ENCODE measurements around the gene SFTPA2.
"Not testable (repeated sequence)": the region's sequence is repeated elsewhere in the genome, so short reads cannot be mapped to it uniquely, and the experiment has no call there.

The SFTPA2 gene

DNA sequence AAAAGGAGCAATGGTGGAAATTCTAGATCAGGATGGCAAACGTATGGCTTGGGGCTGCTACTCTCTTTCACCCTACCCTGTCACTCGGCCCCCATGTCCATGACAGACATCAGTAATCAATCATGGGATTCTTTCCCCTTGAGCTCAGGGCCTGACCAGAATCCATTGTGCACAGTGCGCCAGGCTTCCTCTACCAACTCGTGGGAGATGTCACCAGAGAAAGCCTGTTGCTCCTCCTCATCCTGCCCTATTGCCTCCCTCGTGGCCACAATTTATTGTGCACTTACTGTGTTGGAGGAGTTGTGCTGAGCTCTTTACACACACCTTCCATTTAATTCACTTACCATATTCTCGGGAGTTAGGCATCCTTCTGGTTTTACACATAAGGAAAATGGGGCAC lies 21.9 kb downstream of the SFTPA2 start:
- H2BK120ac ChIP-seq (ENCODE audit: insufficient read depth, low read length, poor library complexity); H3K27me3 ChIP-seq (ENCODE audit: insufficient read depth, low read length); H3K79me1 ChIP-seq (ENCODE audit: low read length); H3K4ac ChIP-seq (ENCODE audit: low read depth, low read length); H4K91ac ChIP-seq (ENCODE audit: low read depth, low read length); H2AK5ac ChIP-seq (ENCODE audit: low read length); H3K9me3 ChIP-seq (ENCODE audit: insufficient read depth, low read depth, low read length); H3K4me3 ChIP-seq (ENCODE audit: low read depth, low read length); H3K9ac ChIP-seq (ENCODE audit: low read length); H4K8ac ChIP-seq (ENCODE audit: low read depth, low read length); H3K79me2 ChIP-seq (ENCODE audit: control insufficient read depth, insufficient read depth, low read length, poor library complexity); H3K4me2 ChIP-seq (ENCODE audit: low read length); H3K4me1 ChIP-seq (ENCODE audit: control insufficient read depth in 1 of 2, insufficient read depth in 2 of 2, low read length in 2 of 2); H3K14ac ChIP-seq (ENCODE audit: low read length); H2AFZ ChIP-seq (ENCODE audit: insufficient read depth, low read length, poor library complexity); H2BK12ac ChIP-seq (ENCODE audit: low read length); H3K27ac ChIP-seq (ENCODE audit: low read depth, low read length); H3K18ac ChIP-seq (ENCODE audit: low read length); DNase-seq; H2BK5ac ChIP-seq (ENCODE audit: low read depth, low read length, poor library complexity); H3K36me3 ChIP-seq (ENCODE audit: control insufficient read depth in 1 of 2, insufficient read depth in 2 of 2, low read length in 2 of 2); H3K23ac ChIP-seq (ENCODE audit: low read length); H4K12ac ChIP-seq (ENCODE audit: low read depth, low read length): not testable (repeated sequence)
- WGBS (ENCODE audit: extremely low coverage, insufficient coverage, insufficient read length): no CpG with 5 or more reads among the region's 6 CpGs

DNA sequence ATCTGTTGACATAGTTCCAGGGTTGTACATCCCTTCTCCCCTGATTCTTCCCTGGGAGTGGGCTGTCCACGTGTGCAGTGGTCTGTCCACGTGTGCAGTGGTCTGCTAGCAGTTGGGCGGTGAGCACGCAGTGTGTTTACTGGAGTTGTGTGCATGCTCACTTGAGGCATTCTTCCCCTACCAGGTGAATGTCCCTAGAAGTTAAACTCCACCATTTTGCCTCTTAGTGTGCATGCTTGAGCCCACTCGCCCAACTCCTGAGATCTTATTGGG lies 26.4 kb downstream of the SFTPA2 start:
- not testable (repeated sequence) for H3K18ac ChIP-seq (ENCODE audit: low read length); H2BK12ac ChIP-seq (ENCODE audit: low read length); H4K12ac ChIP-seq (ENCODE audit: low read depth, low read length); H3K23ac ChIP-seq (ENCODE audit: low read length); H3K27ac ChIP-seq (ENCODE audit: low read depth, low read length); H2AK5ac ChIP-seq (ENCODE audit: low read length); H3K4me3 ChIP-seq (ENCODE audit: low read depth, low read length); H3K36me3 ChIP-seq (ENCODE audit: control insufficient read depth in 1 of 2, insufficient read depth in 2 of 2, low read length in 2 of 2); H2AFZ ChIP-seq (ENCODE audit: insufficient read depth, low read length, poor library complexity); H2BK120ac ChIP-seq (ENCODE audit: insufficient read depth, low read length, poor library complexity); H3K79me1 ChIP-seq (ENCODE audit: low read length); H3K27me3 ChIP-seq (ENCODE audit: insufficient read depth, low read length); H3K4ac ChIP-seq (ENCODE audit: low read depth, low read length); DNase-seq; H2BK5ac ChIP-seq (ENCODE audit: low read depth, low read length, poor library complexity); H4K8ac ChIP-seq (ENCODE audit: low read depth, low read length); H3K79me2 ChIP-seq (ENCODE audit: control insufficient read depth, insufficient read depth, low read length, poor library complexity); H3K9ac ChIP-seq (ENCODE audit: low read length); H4K91ac ChIP-seq (ENCODE audit: low read depth, low read length); H3K9me3 ChIP-seq (ENCODE audit: insufficient read depth, low read depth, low read length); H3K14ac ChIP-seq (ENCODE audit: low read length); H3K4me1 ChIP-seq (ENCODE audit: control insufficient read depth in 1 of 2, insufficient read depth in 2 of 2, low read length in 2 of 2); H3K4me2 ChIP-seq (ENCODE audit: low read length)
- no CpG with 5 or more reads among the region's 5 CpGs for WGBS (ENCODE audit: extremely low coverage, insufficient coverage, insufficient read length)

DNA sequence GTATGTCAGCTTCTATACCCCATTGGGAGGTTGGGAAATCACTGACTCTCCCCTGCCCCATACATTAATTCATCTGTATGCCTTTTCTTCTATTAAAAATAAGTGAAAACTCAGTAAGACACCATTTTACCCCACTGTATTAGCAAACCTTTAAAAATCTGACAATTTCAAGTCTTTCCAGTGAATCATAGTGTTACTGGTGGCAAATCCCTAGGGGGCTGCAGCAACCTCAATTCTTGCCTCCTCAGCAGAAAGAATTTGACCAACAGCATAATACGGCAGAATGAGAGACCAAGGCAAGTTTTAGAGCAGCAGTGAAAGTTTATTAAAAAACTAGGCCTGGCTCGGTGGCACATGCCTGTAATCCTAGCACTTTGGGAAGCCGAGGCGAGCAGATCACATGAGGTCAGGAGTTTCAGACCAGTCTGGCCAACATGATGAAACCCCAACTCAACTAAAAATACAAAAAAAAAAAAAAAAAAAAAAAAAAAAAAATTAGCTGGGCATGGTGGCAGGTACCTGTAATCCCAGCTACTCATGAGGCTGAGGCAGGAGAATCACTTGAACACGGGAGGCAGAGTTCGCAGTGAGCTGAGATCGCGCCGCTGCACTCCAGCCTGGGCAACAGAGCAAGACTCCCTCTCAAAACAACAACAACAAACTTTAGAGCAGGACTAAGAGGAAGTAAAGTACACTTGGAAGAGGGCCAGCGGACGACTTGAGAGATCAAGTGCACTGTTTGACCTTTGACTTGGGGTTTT lies 26.9 kb downstream of the SFTPA2 start:
- not testable (repeated sequence) for H3K27ac ChIP-seq (ENCODE audit: low read depth, low read length); H2BK120ac ChIP-seq (ENCODE audit: insufficient read depth, low read length, poor library complexity); H3K79me1 ChIP-seq (ENCODE audit: low read length); H4K8ac ChIP-seq (ENCODE audit: low read depth, low read length); H2BK12ac ChIP-seq (ENCODE audit: low read length); H2AK5ac ChIP-seq (ENCODE audit: low read length); H3K27me3 ChIP-seq (ENCODE audit: insufficient read depth, low read length); H2BK5ac ChIP-seq (ENCODE audit: low read depth, low read length, poor library complexity); H3K4me1 ChIP-seq (ENCODE audit: control insufficient read depth in 1 of 2, insufficient read depth in 2 of 2, low read length in 2 of 2); DNase-seq; H3K4me2 ChIP-seq (ENCODE audit: low read length); H3K18ac ChIP-seq (ENCODE audit: low read length); H4K91ac ChIP-seq (ENCODE audit: low read depth, low read length); H3K4ac ChIP-seq (ENCODE audit: low read depth, low read length); H3K36me3 ChIP-seq (ENCODE audit: control insufficient read depth in 1 of 2, insufficient read depth in 2 of 2, low read length in 2 of 2); H3K4me3 ChIP-seq (ENCODE audit: low read depth, low read length); H3K14ac ChIP-seq (ENCODE audit: low read length); H3K9ac ChIP-seq (ENCODE audit: low read length); H3K79me2 ChIP-seq (ENCODE audit: control insufficient read depth, insufficient read depth, low read length, poor library complexity); H3K9me3 ChIP-seq (ENCODE audit: insufficient read depth, low read depth, low read length); H4K12ac ChIP-seq (ENCODE audit: low read depth, low read length); H3K23ac ChIP-seq (ENCODE audit: low read length); H2AFZ ChIP-seq (ENCODE audit: insufficient read depth, low read length, poor library complexity)
- no CpG with 5 or more reads among the region's 11 CpGs for WGBS (ENCODE audit: extremely low coverage, insufficient coverage, insufficient read length)

DNA sequence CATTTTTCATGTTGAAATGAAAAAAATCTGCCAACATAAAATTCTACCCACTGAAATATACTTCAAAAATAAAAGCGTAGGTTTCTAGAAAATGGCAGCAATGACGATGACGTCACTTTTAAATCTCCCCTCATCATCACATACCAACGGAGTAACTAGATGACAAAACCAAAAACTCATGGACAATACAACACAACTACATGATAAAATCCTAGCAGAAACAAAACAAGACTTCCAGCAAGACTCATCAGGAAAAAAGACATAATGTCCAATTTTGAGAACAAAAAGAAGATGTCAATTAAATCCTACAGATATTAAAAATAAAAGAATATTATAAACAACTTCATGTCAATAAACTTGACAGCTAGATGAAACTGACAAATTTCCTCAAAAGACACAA lies 31.9 kb downstream of the SFTPA2 start:
- DNase-seq; H3K4me1 ChIP-seq (ENCODE audit: control insufficient read depth in 1 of 2, insufficient read depth in 2 of 2, low read length in 2 of 2); H3K4me3 ChIP-seq (ENCODE audit: low read depth, low read length); H2AK5ac ChIP-seq (ENCODE audit: low read length); H3K79me2 ChIP-seq (ENCODE audit: control insufficient read depth, insufficient read depth, low read length, poor library complexity); H3K4ac ChIP-seq (ENCODE audit: low read depth, low read length); H3K79me1 ChIP-seq (ENCODE audit: low read length); H2BK5ac ChIP-seq (ENCODE audit: low read depth, low read length, poor library complexity); H3K27me3 ChIP-seq (ENCODE audit: insufficient read depth, low read length); H2BK120ac ChIP-seq (ENCODE audit: insufficient read depth, low read length, poor library complexity); H4K91ac ChIP-seq (ENCODE audit: low read depth, low read length); H4K12ac ChIP-seq (ENCODE audit: low read depth, low read length); H3K9me3 ChIP-seq (ENCODE audit: insufficient read depth, low read depth, low read length); H4K8ac ChIP-seq (ENCODE audit: low read depth, low read length); H3K23ac ChIP-seq (ENCODE audit: low read length); H3K18ac ChIP-seq (ENCODE audit: low read length); H3K36me3 ChIP-seq (ENCODE audit: control insufficient read depth in 1 of 2, insufficient read depth in 2 of 2, low read length in 2 of 2); H3K27ac ChIP-seq (ENCODE audit: low read depth, low read length); H2AFZ ChIP-seq (ENCODE audit: insufficient read depth, low read length, poor library complexity); H3K9ac ChIP-seq (ENCODE audit: low read length); H3K14ac ChIP-seq (ENCODE audit: low read length); H3K4me2 ChIP-seq (ENCODE audit: low read length); H2BK12ac ChIP-seq (ENCODE audit: low read length): not testable (repeated sequence)
- WGBS (ENCODE audit: extremely low coverage, insufficient coverage, insufficient read length): no CpG with 5 or more reads among the region's 4 CpGs
